MM.1S (cell line): Measurements from ENCODE around the gene GSAP.

Experiments used
- DNase-seq: peaks from one replicate; pipeline ENCODE4 v3.0.0-alpha.2; 2015
- H2AFZ ChIP-seq: fragments of 300-600 bp; sonication (generic); 2 replicates; pipeline ENCODE4 v1.6.0; 2016; ENCODE audit warnings: antibody characterized with exemption, low read length
- H3F3A ChIP-seq: fragments of 300-600 bp; sonication (generic); 2 replicates; pipeline ENCODE4 v1.6.1; 2016; ENCODE audit warnings: mild to moderate bottlenecking, antibody characterized with exemption, low read length, moderate library complexity, mixed read lengths; ENCODE audit not compliant: insufficient read depth
- H3K27ac ChIP-seq: fragments of 300-600 bp; sonication (generic); 2 replicates; pipeline ENCODE4 v1.5.1; 2016; ENCODE audit warnings: mild to moderate bottlenecking, low read length
- H3K27me3 ChIP-seq: fragments of 300-600 bp; sonication (generic); replicated peaks from 2 replicates; pipeline ENCODE4 v1.6.0; 2016; ENCODE audit warnings: low read length; ENCODE audit not compliant: insufficient read depth
- H3K36me3 ChIP-seq: fragments of 300-600 bp; sonication (generic); replicated peaks from 2 replicates; pipeline ENCODE4 v1.6.1; 2016; ENCODE audit warnings: mild to moderate bottlenecking, low read length, mixed read lengths; ENCODE audit not compliant: insufficient read depth
- H3K4me1 ChIP-seq: fragments of 300-600 bp; sonication (generic); 2 replicates; pipeline ENCODE4 v1.6.1; 2016; ENCODE audit warnings: low read length, mixed read lengths
- H3K4me2 ChIP-seq: fragments of 300-600 bp; sonication (generic); 2 replicates; pipeline ENCODE4 v1.6.0; 2016; ENCODE audit warnings: low read depth, low read length
- H3K4me3 ChIP-seq: fragments of 300-600 bp; sonication (generic); 2 replicates; pipeline ENCODE4 v1.5.1; 2016; ENCODE audit warnings: low read length, mixed read lengths
- H3K79me2 ChIP-seq: fragments of 300-600 bp; sonication (generic); 2 replicates; pipeline ENCODE4 v1.6.1; 2016; ENCODE audit warnings: mixed run types, low read length, mixed read lengths
- H3K9ac ChIP-seq: fragments of 300-600 bp; sonication (generic); 2 replicates; pipeline ENCODE4 v1.6.1; 2016; ENCODE audit warnings: low read length, mixed read lengths
- H3K9me2 ChIP-seq: fragments of 300-600 bp; sonication (generic); replicated peaks from 2 replicates; pipeline ENCODE4 v1.6.1; 2016; ENCODE audit warnings: mild to moderate bottlenecking, low read length, mixed read lengths; ENCODE audit not compliant: insufficient read depth
- H3K9me3 ChIP-seq: fragments of 300-600 bp; sonication (generic); replicated peaks from 2 replicates; pipeline ENCODE4 v1.6.1; 2016; ENCODE audit warnings: mild to moderate bottlenecking, low read length, mixed read lengths; ENCODE audit not compliant: insufficient read depth
- H4K20me1 ChIP-seq: fragments of 300-600 bp; sonication (generic); 2 replicates; pipeline ENCODE4 v1.6.1; 2016; ENCODE audit warnings: mild to moderate bottlenecking, low read length, moderate library complexity, mixed read lengths; ENCODE audit not compliant: insufficient read depth
- EZH2 ChIP-seq: fragments of 300-600 bp; sonication (generic); optimal IDR thresholded peaks from 2 replicates; pipeline ENCODE3; 2017; ENCODE audit warnings: low read depth, mild to moderate bottlenecking, antibody characterized with exemption, low read length, mixed read lengths
- EZH2phosphoT487 ChIP-seq: fragments of 300-600 bp; sonication (generic); IDR thresholded peaks from 2 replicates; pipeline ENCODE4 v1.6.1; 2018; ENCODE audit warnings: antibody characterized with exemption, low read length
- TF ChIP-seq, protein P1 (sequence below): fragments of 300-600 bp; sonication (generic); IDR thresholded peaks from 2 replicates; pipeline ENCODE4 v1.5.1; 2016; ENCODE audit warnings: antibody characterized with exemption, low read length, mixed read lengths

The GSAP gene

DNA sequence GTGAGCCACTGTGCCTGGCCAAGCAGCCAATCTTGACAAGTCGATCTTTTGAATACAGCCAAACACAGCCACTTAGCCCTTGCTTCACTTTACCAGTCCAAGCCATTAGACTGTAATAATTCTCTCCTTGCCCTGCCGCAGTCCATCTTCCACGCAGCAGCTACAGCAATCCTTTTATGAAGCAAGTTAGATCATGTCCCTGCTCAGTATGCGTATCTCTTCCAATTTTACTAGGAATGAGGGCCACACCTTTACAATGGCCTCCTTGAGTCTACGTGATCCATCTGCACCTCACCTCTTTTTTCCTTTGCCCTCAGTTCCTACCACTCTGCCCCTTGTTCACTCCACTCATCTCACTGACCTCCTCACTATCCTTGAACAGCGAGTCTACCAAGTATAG lies 22.2 kb downstream of the GSAP start:
- Histone ChIP-seq H3K27ac (no peak overlapping the region), H3K79me2 (no peaks in the 10 kb centered on the region), H3K9ac (no peak overlapping the region), H3K4me3 (no peak overlapping the region), H3K4me2 (no peak overlapping the region), H3K27me3 (no peaks in the 10 kb centered on the region), H3K36me3 (no peaks in the 10 kb centered on the region), H3F3A (no peaks in the 10 kb centered on the region), H3K4me1 (peaks cover 4% of the 10 kb centered on the region; the same call in 1 of the 2 replicates), H2AFZ (no peak overlapping the region), H3K9me2 (no peaks in the 10 kb centered on the region), H3K9me3 (no peaks in the 10 kb centered on the region), H4K20me1 (no peaks in the 10 kb centered on the region)
- no peak for TF ChIP-seq EZH2
- DNase-seq: no peak

DNA sequence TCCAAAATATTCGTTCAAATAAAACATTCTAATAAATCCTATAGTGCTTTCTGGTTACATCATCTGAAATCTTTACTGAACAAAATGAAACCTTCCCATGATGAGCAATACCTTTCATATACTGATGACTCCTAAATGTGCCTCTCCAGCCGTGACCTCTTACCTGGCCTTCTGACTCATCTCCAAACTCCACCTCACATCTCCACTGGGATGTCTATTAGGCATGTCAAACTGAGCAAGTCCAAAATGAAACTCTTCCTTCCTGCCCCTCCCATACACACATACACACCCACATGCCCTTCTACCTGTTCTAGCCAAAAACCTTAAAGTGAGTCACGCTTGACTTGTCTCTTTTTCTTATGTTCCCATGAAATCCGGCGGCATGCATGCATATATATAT lies 22.9 kb downstream of the GSAP start:
- Histone ChIP-seq H3K4me1 (peaks cover 4% of the 10 kb centered on the region; the same call in 1 of the 2 replicates), H3K79me2 (no peaks in the 10 kb centered on the region), H3K4me3 (no peak overlapping the region), H3K36me3 (no peaks in the 10 kb centered on the region), H3F3A (no peaks in the 10 kb centered on the region), H4K20me1 (no peaks in the 10 kb centered on the region), H3K9ac (no peak overlapping the region), H2AFZ (no peak overlapping the region), H3K27ac (no peak overlapping the region), H3K9me2 (no peaks in the 10 kb centered on the region), H3K9me3 (no peaks in the 10 kb centered on the region), H3K27me3 (no peaks in the 10 kb centered on the region), H3K4me2 (no peak overlapping the region)
- no peak for DNase-seq
- TF ChIP-seq EZH2: no peak
- TF ChIP-seq, protein P1, sequence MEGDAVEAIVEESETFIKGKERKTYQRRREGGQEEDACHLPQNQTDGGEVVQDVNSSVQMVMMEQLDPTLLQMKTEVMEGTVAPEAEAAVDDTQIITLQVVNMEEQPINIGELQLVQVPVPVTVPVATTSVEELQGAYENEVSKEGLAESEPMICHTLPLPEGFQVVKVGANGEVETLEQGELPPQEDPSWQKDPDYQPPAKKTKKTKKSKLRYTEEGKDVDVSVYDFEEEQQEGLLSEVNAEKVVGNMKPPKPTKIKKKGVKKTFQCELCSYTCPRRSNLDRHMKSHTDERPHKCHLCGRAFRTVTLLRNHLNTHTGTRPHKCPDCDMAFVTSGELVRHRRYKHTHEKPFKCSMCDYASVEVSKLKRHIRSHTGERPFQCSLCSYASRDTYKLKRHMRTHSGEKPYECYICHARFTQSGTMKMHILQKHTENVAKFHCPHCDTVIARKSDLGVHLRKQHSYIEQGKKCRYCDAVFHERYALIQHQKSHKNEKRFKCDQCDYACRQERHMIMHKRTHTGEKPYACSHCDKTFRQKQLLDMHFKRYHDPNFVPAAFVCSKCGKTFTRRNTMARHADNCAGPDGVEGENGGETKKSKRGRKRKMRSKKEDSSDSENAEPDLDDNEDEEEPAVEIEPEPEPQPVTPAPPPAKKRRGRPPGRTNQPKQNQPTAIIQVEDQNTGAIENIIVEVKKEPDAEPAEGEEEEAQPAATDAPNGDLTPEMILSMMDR: no peak
- TF ChIP-seq EZH2phosphoT487: no peak

DNA sequence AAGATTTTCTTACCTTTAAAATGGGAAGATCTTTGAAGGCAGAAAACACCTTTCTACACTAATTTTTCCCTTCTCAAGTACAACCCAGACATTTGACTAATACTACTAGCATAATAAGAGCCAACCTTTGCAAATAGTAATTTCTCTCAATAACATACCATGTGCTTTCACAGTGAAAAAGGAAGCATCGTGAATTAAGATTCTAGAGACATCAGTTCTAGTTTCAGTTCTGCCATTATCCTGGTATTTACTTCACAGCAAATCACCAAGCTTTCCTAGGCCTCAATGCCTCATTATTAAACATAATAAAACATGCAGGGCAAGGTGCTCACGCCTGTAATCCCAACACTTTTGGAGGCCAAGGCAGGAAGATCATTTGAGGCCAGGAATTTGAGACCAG lies 24.9 kb downstream of the GSAP start:
- Histone ChIP-seq H3K27ac (no peak overlapping the region), H3K9me2 (no peaks in the 10 kb centered on the region), H3K27me3 (no peaks in the 10 kb centered on the region), H3K4me3 (no peak overlapping the region), H3K4me2 (0 out of 2 replicates have a peak overlapping the region, but pooled peaks have one; percentile 15), H3K79me2 (no peaks in the 10 kb centered on the region), H4K20me1 (no peaks in the 10 kb centered on the region), H3K4me1 (peaks cover 4% of the 10 kb centered on the region; the same call in 1 of the 2 replicates), H3K9me3 (no peaks in the 10 kb centered on the region), H2AFZ (0 out of 2 replicates have a peak overlapping the region, but pooled peaks have one; percentile 4), H3F3A (no peaks in the 10 kb centered on the region), H3K36me3 (no peaks in the 10 kb centered on the region), H3K9ac (no peak overlapping the region)
- TF ChIP-seq EZH2 (no peak), EZH2phosphoT487 (no peak)
- TF ChIP-seq, protein P1: no peak
- DNase-seq: peak; percentile 49

DNA sequence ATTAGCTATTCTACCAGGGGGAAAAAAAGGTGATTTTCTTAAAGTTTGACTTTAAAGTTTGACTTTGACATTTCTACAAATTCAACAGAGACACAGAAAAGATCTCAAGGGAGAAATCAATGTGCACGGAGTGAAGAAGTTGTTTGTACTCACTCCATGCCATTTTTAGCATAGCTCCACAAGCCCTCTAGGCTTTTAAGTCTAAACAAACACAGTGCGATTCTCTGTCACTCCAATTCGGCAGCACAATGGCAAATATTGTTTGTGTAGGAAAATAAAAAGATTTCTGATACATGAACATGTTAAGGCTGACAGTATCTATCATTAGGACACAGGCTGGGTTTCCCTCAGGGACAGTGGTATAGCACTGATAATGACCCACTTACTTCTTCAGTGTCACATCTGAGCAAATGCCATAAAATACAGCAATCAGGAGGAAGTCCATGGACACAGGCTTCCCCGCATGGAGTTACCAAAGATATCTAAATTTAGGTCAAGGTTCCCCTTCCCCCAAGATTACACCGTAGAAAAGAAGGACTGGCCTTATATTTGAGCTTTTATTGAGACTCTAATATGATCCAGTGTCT lies 28.0 kb downstream of the GSAP start:
- Histone ChIP-seq H2AFZ (no peak overlapping the region), H3K9me3 (no peaks in the 10 kb centered on the region), H3K79me2 (no peaks in the 10 kb centered on the region), H3K9ac (no peak overlapping the region), H4K20me1 (no peaks in the 10 kb centered on the region), H3K4me1 (peaks cover 4% of the 10 kb centered on the region; the same call in 1 of the 2 replicates), H3F3A (no peaks in the 10 kb centered on the region), H3K27ac (no peak overlapping the region), H3K4me3 (no peak overlapping the region), H3K27me3 (no peaks in the 10 kb centered on the region), H3K9me2 (no peaks in the 10 kb centered on the region), H3K36me3 (no peaks in the 10 kb centered on the region), H3K4me2 (no peak overlapping the region)
- no peak for DNase-seq
- TF ChIP-seq EZH2phosphoT487 (no peak), EZH2 (no peak)
- TF ChIP-seq, protein P1: no peak
